Thyroid gland (tissue), 4 donors: ENCODE results near the gene CBL. TPM values are rescaled to one million over a fixed set of nuclear protein-coding genes. Genes with fewer than 3 reads are reported as not detected.

Source experiments
- DNase-seq, 2 donors: peaks; one replicate each; pipeline ENCODE4 v3.0.0-alpha.2; 2019
- H3K27ac ChIP-seq, 3 donors: fragments of 200-600 bp; sonication (generic); 1 replicate in 2 of 3; 2 replicates in 1 of 3; pipeline ENCODE4 v1.5.1; 2016 to 2019; ENCODE audit warnings: mild to moderate bottlenecking in 1 of 3, moderate library complexity in 1 of 3
- H3K27me3 ChIP-seq: fragments of 200-600 bp; sonication (generic); one replicate; pipeline ENCODE4 v1.5.1; 2019
- H3K36me3 ChIP-seq, 2 donors: fragments of 200-600 bp; sonication (generic); one replicate each; pipeline ENCODE4 v1.5.1; 2016 to 2019
- H3K4me1 ChIP-seq, 2 donors: fragments of 200-600 bp; sonication (generic); one replicate each; pipeline ENCODE4 v1.5.1; 2017 to 2019
- H3K4me3 ChIP-seq, 3 donors: fragments of 200-600 bp; sonication (generic); replicated peaks in 1 of 3; 1 replicate in 2 of 3; 2 replicates in 1 of 3; pipeline ENCODE4 v1.5.1; 2016; ENCODE audit warnings: mild to moderate bottlenecking in 1 of 3
- H3K9me3 ChIP-seq: fragments of 200-600 bp; sonication (generic); one replicate; pipeline ENCODE4 v1.5.1; 2017
- CTCF ChIP-seq, 6 experiments: fragments of 200-600 bp in 3 of 6; fragments of 450-650 bp in 3 of 6; sonication (generic) in 3 of 6; IDR thresholded peaks; one replicate each; pipeline ENCODE4 v1.5.1; 2016 to 2019; ENCODE audit warnings: antibody characterized with exemption in 6 of 6, mild to moderate bottlenecking in 2 of 6, inconsistent platforms in 1 of 6, moderate library complexity in 1 of 6
- POLR2A ChIP-seq, 2 donors: fragments of 450-650 bp; IDR thresholded peaks; one replicate each; pipeline ENCODE4 v1.6.1; 2017; ENCODE audit warnings: antibody characterized with exemption in 2 of 2, mild to moderate bottlenecking in 2 of 2, moderate library complexity in 1 of 2
- WGBS, 2 donors: methylation state at CpG; one replicate each; pipeline ENCODE4 v1.1.5; 2017; 5-methylcytosine and 5-hydroxymethylcytosine counted together
- intact Hi-C: fragments of 100-400 bp; cut with DNase I; formaldehyde crosslinking; loops from one replicate; pipeline ENCODE4 v1.15.1; 2023
- total RNA-seq, 4 donors: library from RNA; depleted of rRNA; stranded (reverse); fragments of >200 nt; gene quantifications; one replicate each; pipeline ENCODE4 v1.2.3, GENCODE V29; 2016

The CBL gene
- total RNA-seq, 4 donors from 2014 or later: 9.4 to 14.5 (median 13.9) TPM

GRCh38 chr11:119277660-119278059, 71.5 kb downstream of the CBL start:
- no peaks in the 10 kb centered on the region for H3K9me3 ChIP-seq
- H3K27me3 ChIP-seq: no peaks in the 10 kb centered on the region
- intact Hi-C loops: no loop called here
- H3K27ac ChIP-seq: no peak overlapping the region
- 92 to 100% methylated on average over 1 of the region's 1 CpG for WGBS, 2 donors
- H3K36me3 ChIP-seq: peaks cover 0 to 15% of the 10 kb centered on the region in 2 donors
- no peaks in the 10 kb centered on the region for H3K4me1 ChIP-seq
- no peak for DNase-seq
- no peak overlapping the region for H3K4me3 ChIP-seq
- TF ChIP-seq POLR2A (IDR thresholded peaks at IDR 0.05): no peak
- TF ChIP-seq CTCF (IDR thresholded peaks at IDR 0.05): no peak

GRCh38 chr11:119282495-119282894, 76.4 kb downstream of the CBL start:
- Histone ChIP-seq H3K9me3 (no peaks in the 10 kb centered on the region), H3K4me3 (no peak overlapping the region), H3K27me3 (no peaks in the 10 kb centered on the region), H3K36me3 (peaks cover 0 to 28% of the 10 kb centered on the region in 2 donors), H3K27ac (no peak overlapping the region), H3K4me1 (no peaks in the 10 kb centered on the region)
- intact Hi-C loops: loop anchor here (10.0 kb wide), 1 partner anchor 78 kb away; the partner anchor contains the start of gene CBL
- 90 to 94% methylated on average over 7 of the region's 7 CpGs for WGBS, 2 donors
- TF ChIP-seq POLR2A (IDR thresholded peaks at IDR 0.05): no peak
- no peak for TF ChIP-seq CTCF (IDR thresholded peaks at IDR 0.05)
- no peak for DNase-seq

- peak in 4 of 6 experiments; percentile 25 to 52 (median 46) for TF ChIP-seq CTCF (IDR thresholded peaks at IDR 0.05)
- TF ChIP-seq POLR2A (IDR thresholded peaks at IDR 0.05): no peak
- Histone ChIP-seq H3K9me3 (no peaks in the 10 kb centered on the region), H3K4me3 (no peak overlapping the region), H3K4me1 (no peaks in the 10 kb centered on the region), H3K36me3 (peaks cover 0 to 15% of the 10 kb centered on the region in 2 donors), H3K27ac (no peak overlapping the region), H3K27me3 (no peaks in the 10 kb centered on the region)
- DNase-seq: no peak
- intact Hi-C loops: loop anchor here (10.0 kb wide), 1 partner anchor 80 kb away; the partner anchor contains the start of gene CBL
- WGBS, 2 donors: 63 to 68% methylated on average over 9 of the region's 9 CpGs
Observed at GRCh38 chr11:119284344-119285157, 78.4 kb downstream of the CBL start.

- Histone ChIP-seq H3K9me3 (no peaks in the 10 kb centered on the region), H3K36me3 (peaks cover 0 to 13% of the 10 kb centered on the region in 2 donors), H3K4me1 (no peaks in the 10 kb centered on the region), H3K27me3 (no peaks in the 10 kb centered on the region), H3K27ac (no peak overlapping the region), H3K4me3 (no peak overlapping the region)
- WGBS, 2 donors: 93 to 96% methylated on average over 9 of the region's 9 CpGs
- DNase-seq: no peak
- TF ChIP-seq CTCF (IDR thresholded peaks at IDR 0.05) (no peak), POLR2A (IDR thresholded peaks at IDR 0.05) (no peak)
- intact Hi-C loops: loop anchor here (10.0 kb wide), 1 partner anchor 81 kb away; the partner anchor contains the start of gene CBL
Observed at GRCh38 chr11:119285431-119285830, 79.3 kb downstream of the CBL start.

GRCh38 chr11:119288219-119288618, 82.1 kb downstream of the CBL start:
- no peak for TF ChIP-seq CTCF (IDR thresholded peaks at IDR 0.05)
- TF ChIP-seq POLR2A (IDR thresholded peaks at IDR 0.05): no peak
- H3K9me3 ChIP-seq: no peaks in the 10 kb centered on the region

More at GRCh38 chr11:119288219-119288618, 82.1 kb downstream of the CBL start:
- Histone ChIP-seq H3K4me1 (no peaks in the 10 kb centered on the region), H3K36me3 (peaks cover 0 to 13% of the 10 kb centered on the region in 2 donors), H3K4me3 (no peak overlapping the region), H3K27me3 (no peaks in the 10 kb centered on the region), H3K27ac (no peak overlapping the region)
- WGBS, 2 donors: 76 to 90% methylated on average over 3 of the region's 3 CpGs
- DNase-seq: no peak
- intact Hi-C loops: loop anchor here (10.0 kb wide), 1 partner anchor 83 kb away; the partner anchor contains the start of gene CBL
